HepG2 (cell line): Measurements from ENCODE around the gene NFKB2. TPM values are rescaled to one million over a fixed set of nuclear protein-coding genes. Genes with fewer than 3 reads are reported as not detected.
A peak's percentile ranks its signal among the peaks of the same experiment; 100 is the strongest.

ENCODE experiments used
- ATAC-seq: fragments of 200-7000 bp; cut with Tn5 transposase; 3 replicates; pipeline ENCODE4 v1.9.1; 2020; ENCODE audit warnings: mild to moderate bottlenecking, moderate library complexity
- BruUV-seq: library from RNA; stranded (reverse); fragments of 400-500 nt; replicated peaks from 2 replicates; lab custom pipeline; 2021; lab: Mats Ljungman, UMichigan
- CTCF ChIA-PET: fragments of 300-600 bp; formaldehyde crosslinking; extraction: SDS; loops from one replicate; lab custom pipeline; 2021; ENCODE audit warnings: low total read pairs, inconsistent platforms, low intra/inter-chr PET ratio; lab: Yijun Ruan, JAX
- POLR2A ChIA-PET: fragments of 350-600 bp; sonication (Branson Sonifier 250); formaldehyde crosslinking; loops from one replicate; lab custom pipeline; 2020; ENCODE audit warnings: antibody characterized with exemption, inconsistent platforms; lab: Yijun Ruan, JAX
- DNase-seq: peaks from one replicate; pipeline ENCODE4 v3.0.0-alpha.2; 2015; ENCODE audit warnings: low spot score
- FAIRE-seq: peaks from 3 replicates; lab custom pipeline; 2011; peaks lifted over from hg19 to GRCh38; lab: Jason Lieb, UNC
- H2AFZ ChIP-seq: one replicate; pipeline ENCODE4 v1.6.1; 2011; ENCODE audit warnings: low read length, inconsistent platforms
- H3K27ac ChIP-seq: fragments of 300-600 bp; 3 replicates; pipeline ENCODE4 v1.8.0; 2011; ENCODE audit warnings: mixed run types, mild to moderate bottlenecking, mixed read lengths, low read length, inconsistent platforms; ENCODE audit not compliant: insufficient read depth; ENCODE audit errors: extremely low read length
- H3K27me3 ChIP-seq, 2 experiments: fragments of 200-600 bp in 1 of 2; 2 replicates in 1 of 2; 3 replicates in 1 of 2; pipeline versions ENCODE4 v1.6.0 to v1.8.0; 2011; ENCODE audit warnings: low read length in 2 of 2, mild to moderate bottlenecking in 2 of 2, moderate library complexity in 2 of 2, inconsistent platforms in 1 of 2; ENCODE audit not compliant: insufficient read depth in 2 of 2, control insufficient read depth in 1 of 2
- H3K36me3 ChIP-seq, 2 experiments: fragments of 200-600 bp in 1 of 2; replicated peaks in 1 of 2; 2 replicates in 1 of 2; 3 replicates in 1 of 2; pipeline versions ENCODE4 v1.5.1 to v1.8.0; 2011; ENCODE audit warnings: low read length in 2 of 2, inconsistent platforms in 1 of 2; ENCODE audit not compliant: insufficient read depth in 2 of 2, control insufficient read depth in 1 of 2
- H3K4me1 ChIP-seq: 2 replicates; pipeline ENCODE4 v1.5.1; 2012; ENCODE audit warnings: low read length, inconsistent platforms; ENCODE audit not compliant: insufficient read depth
- H3K4me2 ChIP-seq: 2 replicates; pipeline ENCODE4 v1.6.0; 2011; ENCODE audit warnings: low read depth, low read length, inconsistent platforms
- H3K4me3 ChIP-seq, 3 experiments: fragments of 200-600 bp in 1 of 3; sonication (generic), shearing (Covaris generic) in 1 of 3; replicated peaks in 1 of 3; 2 replicates each; pipeline ENCODE4 v1.5.1; 2011 to 2016; ENCODE audit warnings: low read length in 3 of 3, inconsistent platforms in 2 of 3, low read depth in 2 of 3, mild to moderate bottlenecking in 2 of 3, control low read depth in 1 of 3, mixed read lengths in 1 of 3; ENCODE audit not compliant: insufficient read depth in 1 of 3
- H3K79me2 ChIP-seq: one replicate; pipeline ENCODE4 v1.6.1; 2011; ENCODE audit warnings: low read length, inconsistent platforms; ENCODE audit not compliant: insufficient read depth
- H3K9ac ChIP-seq: 2 replicates; pipeline ENCODE4 v1.6.0; 2011; ENCODE audit warnings: mild to moderate bottlenecking, low read depth, low read length, inconsistent platforms; ENCODE audit not compliant: insufficient read depth
- H3K9me3 ChIP-seq: 2 replicates; pipeline ENCODE4 v1.5.1; 2012; ENCODE audit warnings: mild to moderate bottlenecking, low read length
- H4K20me1 ChIP-seq: 2 replicates; pipeline ENCODE4 v1.6.0; 2011; ENCODE audit warnings: inconsistent platforms, mild to moderate bottlenecking, low read length, moderate library complexity; ENCODE audit not compliant: insufficient read depth
- BRD4 ChIP-seq: sonication (generic); formaldehyde crosslinking; IDR thresholded peaks from 2 replicates; pipeline ENCODE4 v1.4.0; 2020; ENCODE audit warnings: missing genetic modification reagents
- NR2F2 ChIP-seq: IDR thresholded peaks from 2 replicates; pipeline ENCODE4 v1.6.1; 2012; ENCODE audit warnings: low read depth, inconsistent platforms, borderline replicate concordance
- ZEB1 ChIP-seq: IDR thresholded peaks from 2 replicates; pipeline ENCODE4 v1.6.1; 2012; ENCODE audit warnings: mild to moderate bottlenecking, low read depth, inconsistent platforms; ENCODE audit not compliant: insufficient replicate concordance
- ZMYM3 ChIP-seq: sonication (generic); formaldehyde crosslinking; IDR thresholded peaks from 2 replicates; pipeline ENCODE4 v1.5.1; 2020; ENCODE audit warnings: mild to moderate bottlenecking, missing genetic modification reagents
- ZNF629 ChIP-seq: sonication (generic); formaldehyde crosslinking; conservative IDR thresholded peaks from 2 replicates; pipeline ENCODE4 v1.5.0; 2020; ENCODE audit warnings: missing genetic modification reagents
- ZNF7 ChIP-seq: IDR thresholded peaks from 2 replicates; pipeline ENCODE4 v1.6.1; 2016; ENCODE audit warnings: missing biosample characterization, missing genetic modification reagents
- ZNF709 ChIP-seq: sonication (generic); formaldehyde crosslinking; IDR thresholded peaks from 2 replicates; pipeline ENCODE4 v1.5.0; 2020; ENCODE audit warnings: mild to moderate bottlenecking, missing genetic modification reagents
- ZNF850 ChIP-seq: sonication (generic); formaldehyde crosslinking; conservative IDR thresholded peaks from 2 replicates; pipeline ENCODE4 v1.9.0; 2021; ENCODE audit warnings: mild to moderate bottlenecking, missing genetic modification reagents
- WGBS: methylation state at CpG from one replicate; pipeline ENCODE4 v1.1.6; 2017; ENCODE audit warnings: low lambda C conversion rate; 5-methylcytosine and 5-hydroxymethylcytosine counted together
- in situ Hi-C: cut with HindIII; loops from 2 replicates; pipeline ENCODE4 v1.10.0; 2017; ENCODE audit warnings: low pct_unique_long_range_greater_than_20kb; ENCODE audit not compliant: extremely low pct_ligation_motif_present
- intact Hi-C: fragments of 100-400 bp; cut with micrococcal nuclease; formaldehyde crosslinking; loops from one replicate; pipeline ENCODE4 v1.10.0; 2022; ENCODE audit not compliant: unreplicated experiment
- polyA plus RNA-seq, 8 experiments: library from polyadenylated mRNA; depleted of rRNA in 3 of 8; stranded (reverse) in 7 of 8; unstranded in 1 of 8; fragments of >200 nt; fragmentation: Illumina TruSeq in 4 of 8; extraction: Trizol in 4 of 8; gene quantifications; 2 replicates each; pipeline versions ENCODE4 v1.2.1 to v1.2.3, GENCODE V29; 2011 to 2016; ENCODE audit warnings: low read depth in 4 of 8, missing spikeins in 1 of 8, mixed read lengths in 1 of 8; ENCODE audit not compliant: insufficient read depth in 1 of 8
- total RNA-seq, 5 experiments: library from RNA; depleted of rRNA; stranded (reverse); fragments of >200 nt; fragmentation: Illumina TruSeq; extraction: Trizol; gene quantifications; 2 replicates each; pipeline ENCODE4 v1.2.3, GENCODE V29; 2016; ENCODE audit warnings: low read depth in 1 of 5
- TF ChIP-seq, protein P1 (sequence below): sonication (generic); formaldehyde crosslinking; IDR thresholded peaks from 2 replicates; pipeline ENCODE4 v1.4.0; 2020; ENCODE audit warnings: missing genetic modification reagents
- TF ChIP-seq, protein P2 (sequence below): IDR thresholded peaks from 2 replicates; pipeline ENCODE4 v1.4.0; 2020; ENCODE audit warnings: mild to moderate bottlenecking, missing genetic modification reagents

NFKB2 gene
- total and polyA plus RNA-seq, 2 of the 13 experiments (the other 11 are each of a cell fraction or from before 2014, with no cell fraction given): 7.7 to 12.5 TPM

DNA sequence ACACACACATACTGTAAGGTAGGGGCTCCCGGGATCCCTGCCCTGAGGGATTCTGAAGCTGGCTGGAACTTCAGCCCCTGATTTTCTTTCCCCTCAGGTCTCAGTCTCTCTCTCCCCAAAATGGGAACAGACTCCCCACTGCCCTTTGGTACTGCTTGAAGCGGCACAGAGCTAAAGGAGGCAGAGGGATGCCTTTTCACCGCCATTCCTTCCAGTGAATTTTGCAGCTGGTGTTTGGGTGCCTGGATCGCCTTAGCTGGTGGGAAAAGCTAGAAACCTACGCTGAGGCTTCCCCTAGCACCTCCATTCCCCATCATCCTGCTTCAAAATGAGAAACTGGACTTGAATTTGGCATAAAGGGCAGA lies 39.6 kb downstream of the NFKB2 start:
- intact Hi-C loops: no loop called here
- Histone ChIP-seq H4K20me1 (no peaks in the 10 kb centered on the region), H3K4me2 (peak overlapping the region; percentile 97), H3K4me3 (peak overlapping the region; percentile 44 to 76 (median 75)), H3K27ac (peak overlapping the region; percentile 72), H3K9ac (peak overlapping the region; percentile 68), H3K79me2 (peaks cover 5% of the 10 kb centered on the region), H3K36me3 (no peaks in the 10 kb centered on the region), H3K9me3 (no peaks in the 10 kb centered on the region), H3K27me3 (no peaks in the 10 kb centered on the region; a peak in 1 of 5 replicates), H2AFZ (no peak overlapping the region), H3K4me1 (peaks cover 35% of the 10 kb centered on the region)
- no peak for DNase-seq
- in situ Hi-C loops: no loop called here
- POLR2A ChIA-PET: interaction anchor here (0.6 to 6.8 kb wide), 7 partner anchors 13 to 283 kb away, joined by 3 to 135 read pairs (median 3); partner anchors contain the start of genes C10orf95, FBXL15, NOLC1 and PSD
- BruUV-seq: no TSS peak
- CTCF ChIA-PET: no interaction called here
- WGBS: 6% methylated on average over 5 of the region's 5 CpGs
- ATAC-seq: peak; percentile 6
- TF ChIP-seq, protein P1, sequence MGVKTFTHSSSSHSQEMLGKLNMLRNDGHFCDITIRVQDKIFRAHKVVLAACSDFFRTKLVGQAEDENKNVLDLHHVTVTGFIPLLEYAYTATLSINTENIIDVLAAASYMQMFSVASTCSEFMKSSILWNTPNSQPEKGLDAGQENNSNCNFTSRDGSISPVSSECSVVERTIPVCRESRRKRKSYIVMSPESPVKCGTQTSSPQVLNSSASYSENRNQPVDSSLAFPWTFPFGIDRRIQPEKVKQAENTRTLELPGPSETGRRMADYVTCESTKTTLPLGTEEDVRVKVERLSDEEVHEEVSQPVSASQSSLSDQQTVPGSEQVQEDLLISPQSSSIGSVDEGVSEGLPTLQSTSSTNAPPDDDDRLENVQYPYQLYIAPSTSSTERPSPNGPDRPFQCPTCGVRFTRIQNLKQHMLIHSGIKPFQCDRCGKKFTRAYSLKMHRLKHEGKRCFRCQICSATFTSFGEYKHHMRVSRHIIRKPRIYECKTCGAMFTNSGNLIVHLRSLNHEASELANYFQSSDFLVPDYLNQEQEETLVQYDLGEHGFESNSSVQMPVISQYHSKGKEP (CRISPR knock-in tag): no peak
- TF ChIP-seq ZNF850 (CRISPR knock-in tag) (no peak), ZNF7 (CRISPR knock-in tag) (no peak), ZNF709 (CRISPR knock-in tag) (no peak), ZMYM3 (CRISPR knock-in tag) (peak; percentile 14; the same call in 1 of the 2 replicates), ZEB1 (peak; percentile 17), NR2F2 (peak; percentile 11; the same call in 1 of the 2 replicates), BRD4 (0 out of 2 replicates have a peak, but pooled peaks have one; percentile 41), ZNF629 (CRISPR knock-in tag) (peak; percentile 90)
- TF ChIP-seq, protein P2, sequence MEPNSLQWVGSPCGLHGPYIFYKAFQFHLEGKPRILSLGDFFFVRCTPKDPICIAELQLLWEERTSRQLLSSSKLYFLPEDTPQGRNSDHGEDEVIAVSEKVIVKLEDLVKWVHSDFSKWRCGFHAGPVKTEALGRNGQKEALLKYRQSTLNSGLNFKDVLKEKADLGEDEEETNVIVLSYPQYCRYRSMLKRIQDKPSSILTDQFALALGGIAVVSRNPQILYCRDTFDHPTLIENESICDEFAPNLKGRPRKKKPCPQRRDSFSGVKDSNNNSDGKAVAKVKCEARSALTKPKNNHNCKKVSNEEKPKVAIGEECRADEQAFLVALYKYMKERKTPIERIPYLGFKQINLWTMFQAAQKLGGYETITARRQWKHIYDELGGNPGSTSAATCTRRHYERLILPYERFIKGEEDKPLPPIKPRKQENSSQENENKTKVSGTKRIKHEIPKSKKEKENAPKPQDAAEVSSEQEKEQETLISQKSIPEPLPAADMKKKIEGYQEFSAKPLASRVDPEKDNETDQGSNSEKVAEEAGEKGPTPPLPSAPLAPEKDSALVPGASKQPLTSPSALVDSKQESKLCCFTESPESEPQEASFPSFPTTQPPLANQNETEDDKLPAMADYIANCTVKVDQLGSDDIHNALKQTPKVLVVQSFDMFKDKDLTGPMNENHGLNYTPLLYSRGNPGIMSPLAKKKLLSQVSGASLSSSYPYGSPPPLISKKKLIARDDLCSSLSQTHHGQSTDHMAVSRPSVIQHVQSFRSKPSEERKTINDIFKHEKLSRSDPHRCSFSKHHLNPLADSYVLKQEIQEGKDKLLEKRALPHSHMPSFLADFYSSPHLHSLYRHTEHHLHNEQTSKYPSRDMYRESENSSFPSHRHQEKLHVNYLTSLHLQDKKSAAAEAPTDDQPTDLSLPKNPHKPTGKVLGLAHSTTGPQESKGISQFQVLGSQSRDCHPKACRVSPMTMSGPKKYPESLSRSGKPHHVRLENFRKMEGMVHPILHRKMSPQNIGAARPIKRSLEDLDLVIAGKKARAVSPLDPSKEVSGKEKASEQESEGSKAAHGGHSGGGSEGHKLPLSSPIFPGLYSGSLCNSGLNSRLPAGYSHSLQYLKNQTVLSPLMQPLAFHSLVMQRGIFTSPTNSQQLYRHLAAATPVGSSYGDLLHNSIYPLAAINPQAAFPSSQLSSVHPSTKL (CRISPR knock-in tag): no peak
- FAIRE-seq: no peak
